HG03565 (cell line): Measurements from ENCODE around the gene PDGFC.

Experiments
- ATAC-seq: cut with Tn5 transposase; IDR thresholded peaks from one replicate; pipeline ENCODE4 v1.9.1; 2021; ENCODE audit warnings: mild to moderate bottlenecking, moderate library complexity; ENCODE audit not compliant: unreplicated experiment

Gene PDGFC

GRCh38 chr4:156975686-156976085, 4.1 kb upstream of the PDGFC start:
- ATAC-seq: no peak

- ATAC-seq: no peak
Observed at GRCh38 chr4:156974264-156974663, 2.7 kb upstream of the PDGFC start.

- ATAC-seq: no peak
Observed at GRCh38 chr4:156972379-156973015, 898 bp upstream of the PDGFC start.

- no peak for ATAC-seq
Observed at GRCh38 chr4:156971165-156971675, 379 bp downstream of the PDGFC start.

GRCh38 chr4:156970501-156971164, 966 bp downstream of the PDGFC start:
- ATAC-seq: no peak

- ATAC-seq: no peak
Observed at GRCh38 chr4:156969911-156970310, 1.7 kb downstream of the PDGFC start.

DNA sequence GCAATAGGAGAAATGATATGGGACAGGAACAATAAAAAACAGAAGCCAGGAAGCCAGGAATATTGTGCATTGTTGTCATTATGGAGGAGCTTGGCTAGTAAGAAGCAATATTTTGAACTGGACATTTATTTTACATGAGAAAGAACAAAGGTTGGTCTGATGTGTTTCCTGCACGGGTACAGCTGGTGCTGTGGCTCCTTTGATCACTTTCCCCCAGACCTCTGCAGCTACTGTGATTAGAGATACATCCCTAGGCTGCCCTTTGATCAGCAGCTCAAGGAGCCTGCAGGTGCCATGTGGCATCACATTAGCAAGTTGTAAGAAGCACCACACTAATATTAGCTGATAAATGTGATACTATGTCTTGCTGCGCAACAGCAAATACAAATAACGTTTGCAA, 2.5 kb downstream of the PDGFC start:
- no peak for ATAC-seq

- peak; percentile 68 for ATAC-seq
Observed at GRCh38 chr4:156968479-156968984, 3.1 kb downstream of the PDGFC start.

DNA sequence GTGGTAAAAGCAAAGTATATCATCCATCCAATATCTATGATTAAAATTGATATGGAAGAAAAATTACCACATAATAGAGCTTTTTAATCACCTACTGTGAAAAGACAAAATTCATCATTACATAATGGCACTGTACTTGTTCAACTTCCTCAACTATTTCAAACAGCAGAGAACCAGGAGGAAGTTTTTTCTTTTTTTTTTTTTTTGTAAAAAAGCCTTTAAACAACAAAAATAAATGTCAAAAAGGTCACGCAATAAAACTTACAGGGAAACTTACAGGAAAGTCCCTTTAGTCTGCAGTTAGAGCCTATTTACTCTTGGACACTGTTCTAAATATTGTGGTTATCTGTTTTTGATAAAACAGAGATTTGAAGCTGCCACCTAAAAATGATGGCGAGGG, 4.8 kb downstream of the PDGFC start:
- ATAC-seq: no peak

DNA sequence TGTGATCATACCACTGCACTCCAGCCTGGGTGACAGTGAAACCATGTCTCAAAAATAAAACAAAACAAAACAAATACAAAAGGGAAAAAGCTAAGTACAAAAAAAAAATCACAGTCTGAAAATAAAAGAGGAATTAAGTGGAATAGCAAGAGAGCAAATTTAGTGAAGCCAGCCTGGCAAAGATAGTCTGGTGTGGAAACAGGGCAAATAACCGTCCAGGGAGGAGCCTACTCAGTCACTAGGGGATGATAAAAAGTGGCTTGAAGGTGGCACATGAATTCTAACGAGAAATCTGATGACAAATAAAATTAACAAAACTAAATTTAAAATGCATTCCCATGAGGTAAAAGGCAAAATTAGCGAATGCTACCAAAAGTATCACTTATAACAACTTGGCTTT, 8.2 kb downstream of the PDGFC start:
- no peak for ATAC-seq

- ATAC-seq: no peak
Observed at GRCh38 chr4:156962528-156962974, 9.0 kb downstream of the PDGFC start.

- no peak for ATAC-seq
Observed at GRCh38 chr4:156962058-156962358, 9.6 kb downstream of the PDGFC start.

DNA sequence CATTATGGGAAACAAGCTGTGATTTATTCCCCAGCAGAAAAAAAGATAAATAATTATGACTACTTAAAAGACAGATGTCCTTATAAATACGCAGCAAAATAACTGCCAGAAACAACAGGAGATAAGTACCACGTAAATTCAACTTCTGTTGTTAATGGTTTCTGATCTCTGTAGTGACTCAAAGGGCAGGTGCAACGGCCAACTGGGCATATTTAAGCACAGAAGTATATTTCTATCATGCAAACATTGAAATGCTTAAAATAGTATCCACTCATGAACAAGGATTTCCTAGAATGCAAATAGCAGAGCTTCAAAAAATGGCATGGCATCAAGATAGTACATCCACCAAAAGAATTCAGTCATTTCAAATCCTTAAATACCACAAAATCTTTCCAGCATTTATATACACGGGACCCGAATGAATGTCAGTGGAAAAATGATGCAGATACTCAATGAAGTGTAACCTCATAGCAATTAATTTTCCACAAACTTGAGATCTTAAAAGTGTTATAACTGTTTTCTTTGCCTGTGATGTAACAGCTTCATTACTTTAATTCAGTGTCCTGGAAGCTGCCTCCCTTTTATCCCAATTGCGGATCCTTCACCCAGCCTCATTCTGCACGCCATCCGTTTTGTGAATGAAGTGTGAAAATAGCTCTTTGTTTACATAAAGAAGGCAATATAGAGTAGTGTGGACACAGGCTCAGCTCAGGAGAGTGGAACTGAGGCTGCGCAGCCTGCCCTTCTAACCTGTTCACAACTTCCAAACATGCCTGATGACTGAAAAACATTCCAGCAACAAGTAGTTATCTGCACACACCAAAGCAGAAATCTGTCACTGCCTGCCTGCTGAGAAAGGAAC, 10.2 kb downstream of the PDGFC start:
- no peak for ATAC-seq

DNA sequence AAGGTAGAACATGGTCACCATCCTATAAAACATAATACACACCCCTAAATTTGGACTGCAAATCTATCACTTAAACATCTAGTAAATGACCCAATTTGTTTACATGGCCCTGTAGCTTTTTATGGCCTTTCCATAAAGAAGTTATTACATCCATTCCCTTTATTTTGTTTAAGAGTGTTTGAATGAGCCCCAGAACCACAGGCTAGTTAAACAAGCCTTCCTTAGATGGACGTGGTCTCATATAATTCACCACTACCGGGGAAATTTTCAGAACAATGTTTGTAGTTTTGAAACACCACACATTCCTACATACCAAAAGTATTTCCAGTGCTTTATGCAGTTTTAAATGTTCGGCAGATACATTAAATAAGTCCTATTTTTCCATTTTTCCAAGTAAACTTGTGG, 12.3 kb downstream of the PDGFC start:
- ATAC-seq: no peak

DNA sequence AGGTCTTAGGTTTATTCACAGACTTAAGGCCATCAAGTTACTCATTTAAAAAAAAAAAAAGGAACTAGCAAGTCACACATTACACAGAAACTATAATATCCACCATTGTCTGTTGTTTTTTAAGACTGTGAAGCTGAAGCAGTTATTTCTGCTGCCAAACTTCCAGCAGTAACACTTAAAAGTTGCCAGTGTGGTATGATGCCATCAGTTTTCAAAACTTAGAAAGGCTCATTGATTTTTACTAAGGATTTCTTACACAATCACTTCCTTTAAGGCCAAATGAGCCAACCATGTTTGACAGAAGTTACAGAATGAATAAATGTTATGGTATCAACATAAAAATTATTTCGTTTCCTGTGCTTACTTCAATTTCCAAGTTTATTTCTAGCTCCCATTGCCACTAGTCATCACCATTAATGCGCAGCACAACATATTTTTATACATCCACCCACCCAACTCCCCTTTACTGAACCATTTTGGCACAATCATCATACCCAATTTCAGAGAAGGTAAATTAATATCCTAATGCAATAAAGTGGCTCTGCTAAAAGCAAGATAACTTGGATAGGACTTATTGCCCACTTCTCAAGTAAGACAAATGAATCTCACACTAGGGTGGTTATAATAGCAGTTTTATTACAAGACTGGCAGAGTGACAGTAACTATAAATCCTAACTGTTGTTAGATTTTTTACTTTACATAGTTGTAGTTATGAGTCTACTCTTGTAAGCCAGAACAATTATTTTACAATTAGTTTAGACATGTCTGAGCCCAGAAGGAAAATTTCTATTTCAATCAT, 13.1 kb downstream of the PDGFC start:
- ATAC-seq: no peak

DNA sequence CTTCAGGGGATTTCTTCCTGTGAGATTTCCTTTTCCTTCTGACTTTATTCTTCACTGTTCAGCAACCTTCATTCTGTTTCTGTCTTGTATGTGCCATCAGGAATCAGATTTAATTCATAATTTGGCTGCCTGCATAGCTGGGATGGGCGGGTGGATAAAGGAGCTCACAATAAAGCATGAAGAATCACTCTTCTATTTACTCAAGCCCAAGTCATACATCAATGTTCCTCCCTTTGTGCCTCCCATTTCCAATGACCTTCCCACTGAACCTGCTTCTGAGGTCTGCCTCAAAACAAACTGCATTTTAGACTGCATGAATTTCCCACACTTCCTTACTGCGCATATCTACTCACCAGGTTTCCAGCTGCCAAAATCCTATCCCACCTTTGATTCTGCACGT, 14.0 kb downstream of the PDGFC start:
- no peak for ATAC-seq

- no peak for ATAC-seq
Observed at GRCh38 chr4:156956826-156957368, 14.7 kb downstream of the PDGFC start.

DNA sequence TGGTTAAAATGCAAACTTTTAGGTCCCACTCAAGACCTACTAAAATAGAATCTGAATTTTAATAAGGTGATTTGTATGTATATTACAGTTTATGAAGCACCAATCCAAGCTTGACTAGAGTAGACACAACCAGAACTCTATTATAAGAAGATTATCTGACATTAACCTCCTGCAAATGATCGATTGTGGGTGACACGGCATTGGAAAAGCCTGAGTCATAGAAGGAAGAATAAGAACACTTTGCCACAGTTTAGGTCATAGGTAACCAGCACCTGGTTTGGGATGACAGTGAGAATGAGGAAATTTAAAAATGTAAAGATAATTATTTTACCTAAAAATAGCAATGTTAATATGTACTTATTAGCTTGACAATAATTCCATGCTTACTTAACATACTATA, 15.2 kb downstream of the PDGFC start:
- no peak for ATAC-seq

DNA sequence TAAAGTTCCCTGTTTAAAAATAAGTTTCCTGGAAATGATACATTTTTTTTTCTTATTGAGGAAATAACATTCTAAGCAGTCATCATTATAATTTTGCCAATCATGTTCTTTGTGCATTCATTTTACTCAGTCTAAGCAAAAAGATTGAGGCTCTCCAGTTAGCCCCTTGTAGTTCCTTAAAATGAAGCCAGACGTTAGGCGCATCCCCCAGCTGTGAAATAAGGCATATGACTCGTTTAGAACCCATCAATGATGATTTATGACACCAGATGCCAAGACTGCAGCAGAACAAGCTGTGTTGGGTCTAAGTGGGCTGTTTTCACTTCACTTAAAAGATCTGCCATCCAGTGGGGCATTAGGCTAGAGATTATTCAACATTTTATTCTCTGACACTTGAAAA, 17.0 kb downstream of the PDGFC start:
- no peak for ATAC-seq

DNA sequence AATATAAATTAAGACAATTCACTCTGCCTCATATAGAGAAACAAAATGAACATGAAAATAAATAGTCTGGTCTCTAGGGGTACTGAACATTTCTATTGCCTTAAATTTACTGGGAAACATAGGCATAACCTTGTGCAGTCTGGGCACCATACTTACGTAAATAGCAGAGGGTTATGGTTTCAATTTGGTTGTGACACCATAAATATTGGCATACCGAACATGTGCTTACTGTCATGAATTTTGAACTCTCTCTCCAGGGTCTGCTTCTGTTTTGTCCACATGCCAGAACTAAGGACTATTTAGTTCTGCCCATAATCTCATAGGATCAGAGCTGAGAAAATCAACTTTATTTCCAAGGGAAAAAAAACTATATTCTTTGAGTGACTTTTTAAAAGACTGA, 17.6 kb downstream of the PDGFC start:
- ATAC-seq: no peak

GRCh38 chr4:156953001-156953400, 18.6 kb downstream of the PDGFC start:
- ATAC-seq: no peak
